Measurements from ENCODE around the gene ACTN3. TPM values are rescaled to one million over a fixed set of nuclear protein-coding genes. Genes with fewer than 3 reads are reported as not detected.
"Not testable (repeated sequence)": the region's sequence is repeated elsewhere in the genome, so short reads cannot be mapped to it uniquely, and the experiment has no call there.

The ACTN3 gene
- polyA plus RNA-seq, 1 donor from 2014 or later = not detected

- Histone ChIP-seq H3K27me3 (ENCODE audit: insufficient read depth, low read depth, low read length) (no peaks in the 10 kb centered on the region), H3K9me2 (ENCODE audit: insufficient read depth, low read length) (no peaks in the 10 kb centered on the region), H3K36me3 (ENCODE audit: insufficient read depth, low read length) (no peaks in the 10 kb centered on the region), H3F3A (ENCODE audit: insufficient read depth, low read length, poor library complexity, severe bottlenecking) (no peaks in the 10 kb centered on the region), H4K20me1 (ENCODE audit: insufficient read depth) (no peaks in the 10 kb centered on the region), H3K4me2 (ENCODE audit: low read length) (no peak overlapping the region), H3K9ac (ENCODE audit: low read length) (no peak overlapping the region), H2AFZ (ENCODE audit: low read depth, low read length) (no peak overlapping the region), H3K27ac (ENCODE audit: low read length) (no peak overlapping the region), H3K9me3 (ENCODE audit: low read length) (no peaks in the 10 kb centered on the region), H3K4me3 (ENCODE audit: low read length) (no peak overlapping the region), H3K79me2 (replicated peaks; ENCODE audit: insufficient read depth, low read length) (no peaks in the 10 kb centered on the region)
- TF ChIP-seq EP300 (conservative IDR thresholded peaks at IDR 0.05; ENCODE audit: poor library complexity, severe bottlenecking) (no peak), RAD21 (conservative IDR thresholded peaks at IDR 0.05) (no peak), SMC3 (conservative IDR thresholded peaks at IDR 0.05; ENCODE audit: poor library complexity) (no peak), TAF1 (IDR thresholded peaks at IDR 0.05; ENCODE audit: low read depth) (no peak), EZH2 (IDR thresholded peaks at IDR 0.05; ENCODE audit: borderline replicate concordance, insufficient read depth, low read length, poor library complexity, severe bottlenecking) (no peak), POLR2AphosphoS5 (IDR thresholded peaks at IDR 0.05) (no peak), MXI1 (conservative IDR thresholded peaks at IDR 0.05; ENCODE audit: poor library complexity, severe bottlenecking) (no peak), REST (IDR thresholded peaks at IDR 0.05; ENCODE audit: borderline replicate concordance) (no peak)
- TF ChIP-seq, protein P1, sequence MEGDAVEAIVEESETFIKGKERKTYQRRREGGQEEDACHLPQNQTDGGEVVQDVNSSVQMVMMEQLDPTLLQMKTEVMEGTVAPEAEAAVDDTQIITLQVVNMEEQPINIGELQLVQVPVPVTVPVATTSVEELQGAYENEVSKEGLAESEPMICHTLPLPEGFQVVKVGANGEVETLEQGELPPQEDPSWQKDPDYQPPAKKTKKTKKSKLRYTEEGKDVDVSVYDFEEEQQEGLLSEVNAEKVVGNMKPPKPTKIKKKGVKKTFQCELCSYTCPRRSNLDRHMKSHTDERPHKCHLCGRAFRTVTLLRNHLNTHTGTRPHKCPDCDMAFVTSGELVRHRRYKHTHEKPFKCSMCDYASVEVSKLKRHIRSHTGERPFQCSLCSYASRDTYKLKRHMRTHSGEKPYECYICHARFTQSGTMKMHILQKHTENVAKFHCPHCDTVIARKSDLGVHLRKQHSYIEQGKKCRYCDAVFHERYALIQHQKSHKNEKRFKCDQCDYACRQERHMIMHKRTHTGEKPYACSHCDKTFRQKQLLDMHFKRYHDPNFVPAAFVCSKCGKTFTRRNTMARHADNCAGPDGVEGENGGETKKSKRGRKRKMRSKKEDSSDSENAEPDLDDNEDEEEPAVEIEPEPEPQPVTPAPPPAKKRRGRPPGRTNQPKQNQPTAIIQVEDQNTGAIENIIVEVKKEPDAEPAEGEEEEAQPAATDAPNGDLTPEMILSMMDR (IDR thresholded peaks at IDR 0.05; ENCODE audit: poor library complexity, severe bottlenecking) = no peak
Measured at GRCh38 chr11:66580803-66581202, 34.1 kb downstream of the ACTN3 start.

DNA sequence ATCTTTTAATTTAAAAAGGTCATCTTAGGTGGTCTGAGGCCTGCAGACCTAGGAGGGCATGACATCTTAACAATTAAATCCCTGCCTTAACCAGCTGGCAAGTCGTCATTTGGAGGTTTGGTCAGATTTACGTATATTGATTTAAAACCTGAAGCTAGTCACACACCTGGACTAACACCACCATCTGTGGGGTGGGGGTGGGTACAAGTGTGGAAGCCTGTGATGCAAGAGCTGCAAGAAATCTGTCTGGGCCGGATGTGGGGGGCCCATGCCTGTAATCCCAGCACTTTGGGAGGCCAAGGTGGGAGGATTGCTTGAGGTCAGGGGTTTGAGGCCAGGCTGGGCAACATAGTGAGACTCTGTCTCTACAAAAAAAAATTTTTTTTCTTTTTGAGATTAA is 34.6 kb downstream of the ACTN3 start:
- H3K9me3 ChIP-seq (ENCODE audit: low read length) = no peaks in the 10 kb centered on the region
- no peak overlapping the region for H3K9ac ChIP-seq (ENCODE audit: low read length)
- no peaks in the 10 kb centered on the region for H4K20me1 ChIP-seq (ENCODE audit: insufficient read depth)
- H3F3A ChIP-seq (ENCODE audit: insufficient read depth, low read length, poor library complexity, severe bottlenecking) = no peaks in the 10 kb centered on the region
- H2AFZ ChIP-seq (ENCODE audit: low read depth, low read length) = no peak overlapping the region
- no peaks in the 10 kb centered on the region for H3K36me3 ChIP-seq (ENCODE audit: insufficient read depth, low read length)
- H3K79me2 ChIP-seq (replicated peaks; ENCODE audit: insufficient read depth, low read length) = no peaks in the 10 kb centered on the region
- H3K4me2 ChIP-seq (ENCODE audit: low read length) = no peak overlapping the region
- H3K27me3 ChIP-seq (ENCODE audit: insufficient read depth, low read depth, low read length) = no peaks in the 10 kb centered on the region
- no peak overlapping the region for H3K4me3 ChIP-seq (ENCODE audit: low read length)
- H3K27ac ChIP-seq (ENCODE audit: low read length) = no peak overlapping the region
- H3K9me2 ChIP-seq (ENCODE audit: insufficient read depth, low read length) = no peaks in the 10 kb centered on the region
- TF ChIP-seq POLR2AphosphoS5 (IDR thresholded peaks at IDR 0.05) = no peak
- TF ChIP-seq SMC3 (conservative IDR thresholded peaks at IDR 0.05; ENCODE audit: poor library complexity) = no peak
- no peak for TF ChIP-seq RAD21 (conservative IDR thresholded peaks at IDR 0.05)
- no peak for TF ChIP-seq MXI1 (conservative IDR thresholded peaks at IDR 0.05; ENCODE audit: poor library complexity, severe bottlenecking)
- TF ChIP-seq, protein P1 (IDR thresholded peaks at IDR 0.05; ENCODE audit: poor library complexity, severe bottlenecking) = no peak
- no peak for TF ChIP-seq TAF1 (IDR thresholded peaks at IDR 0.05; ENCODE audit: low read depth)
- no peak for TF ChIP-seq REST (IDR thresholded peaks at IDR 0.05; ENCODE audit: borderline replicate concordance)
- no peak for TF ChIP-seq EZH2 (IDR thresholded peaks at IDR 0.05; ENCODE audit: borderline replicate concordance, insufficient read depth, low read length, poor library complexity, severe bottlenecking)
- TF ChIP-seq EP300 (conservative IDR thresholded peaks at IDR 0.05; ENCODE audit: poor library complexity, severe bottlenecking) = no peak

DNA sequence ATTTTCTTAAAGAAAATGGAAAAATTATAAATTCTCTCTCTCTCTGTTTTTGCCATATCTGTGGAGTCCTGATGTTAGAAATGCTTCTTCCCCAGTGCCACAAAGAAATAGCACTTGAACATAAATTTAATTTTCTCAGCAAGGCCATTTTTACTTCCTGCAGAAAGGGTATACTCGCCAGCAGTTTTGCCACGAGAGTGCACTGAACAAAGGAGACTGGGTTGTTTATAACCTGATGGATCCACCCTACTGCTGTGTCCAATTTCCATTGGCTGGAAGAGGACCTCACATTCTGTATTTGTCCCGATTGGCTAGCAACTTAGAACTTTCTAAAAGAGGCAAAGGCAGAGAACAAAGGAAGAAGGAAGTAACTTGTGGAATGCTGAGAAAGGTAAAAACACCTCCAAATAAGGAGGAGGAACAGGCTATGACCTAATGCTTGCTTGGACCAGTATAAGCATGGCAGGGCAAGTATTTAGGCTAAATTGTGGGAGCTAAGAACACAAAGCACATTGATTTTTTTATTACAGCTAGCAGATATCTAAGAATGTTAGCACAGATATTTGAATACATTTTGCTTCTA is 36.0 kb downstream of the ACTN3 start:
- H3K4me2 ChIP-seq (ENCODE audit: low read length); H3K27ac ChIP-seq (ENCODE audit: low read length); H3K27me3 ChIP-seq (ENCODE audit: insufficient read depth, low read depth, low read length); H3K9ac ChIP-seq (ENCODE audit: low read length); H3K36me3 ChIP-seq (ENCODE audit: insufficient read depth, low read length); H3K79me2 ChIP-seq (replicated peaks; ENCODE audit: insufficient read depth, low read length); H3K4me3 ChIP-seq (ENCODE audit: low read length); H4K20me1 ChIP-seq (ENCODE audit: insufficient read depth); H2AFZ ChIP-seq (ENCODE audit: low read depth, low read length); H3K9me3 ChIP-seq (ENCODE audit: low read length); H3F3A ChIP-seq (ENCODE audit: insufficient read depth, low read length, poor library complexity, severe bottlenecking); H3K9me2 ChIP-seq (ENCODE audit: insufficient read depth, low read length): not testable (repeated sequence)

All from neural cell (in vitro differentiated cells).